ENCODE measurements around the gene RTL9. TPM values are rescaled to one million over a fixed set of nuclear protein-coding genes. Genes with fewer than 3 reads are reported as not detected.

RTL9 gene
- polyA plus RNA-seq, 1 of the 3 experiments (the other 2 are of a cell fraction), result 0.02 TPM

DNA sequence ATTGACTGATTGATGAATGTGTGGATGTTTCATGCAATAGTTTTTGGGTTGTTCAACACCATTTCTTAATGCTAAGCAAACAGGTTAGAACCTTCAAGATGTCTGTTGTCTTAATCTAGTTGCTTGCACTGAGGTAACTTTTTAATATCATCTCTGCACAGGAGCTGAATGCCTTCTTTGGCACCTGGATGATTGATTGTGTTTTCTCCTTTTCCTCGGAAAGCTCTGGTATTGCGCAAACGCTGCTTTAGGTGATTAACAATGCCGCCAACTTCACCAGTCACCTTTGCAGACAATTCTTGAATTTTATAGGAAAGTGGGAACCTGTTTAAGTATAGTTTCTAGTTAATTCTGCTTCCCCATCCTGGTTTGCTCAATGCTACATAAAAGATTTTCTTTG lies 48.2 kb downstream of the RTL9 start:
- POLR2A ChIA-PET, result no interaction called here
- no peaks in the 10 kb centered on the region; a peak in 1 of 4 replicates for H3K4me1 ChIP-seq (ENCODE audit: control insufficient read depth in 1 of 2, insufficient read depth in 2 of 2, low read depth in 1 of 2, low read length in 1 of 2)
- no peak overlapping the region for H2AFZ ChIP-seq (ENCODE audit: low read depth)
- H3K36me3 ChIP-seq (replicated peaks in 1 of 2; ENCODE audit: control insufficient read depth in 1 of 2, insufficient read depth in 2 of 2, low read length in 1 of 2), result no peaks in the 10 kb centered on the region
- H3K4me3 ChIP-seq (ENCODE audit: low read depth in 2 of 2, low read length in 1 of 2), result no peak overlapping the region
- CTCF ChIA-PET, result interaction anchor here (0.8 to 14.6 kb wide), 6 partner anchors 10 to 535 kb away, joined by 3 to 315 read pairs (median 14); no protein-coding TSS in a partner anchor
- TF ChIP-seq, protein P1, sequence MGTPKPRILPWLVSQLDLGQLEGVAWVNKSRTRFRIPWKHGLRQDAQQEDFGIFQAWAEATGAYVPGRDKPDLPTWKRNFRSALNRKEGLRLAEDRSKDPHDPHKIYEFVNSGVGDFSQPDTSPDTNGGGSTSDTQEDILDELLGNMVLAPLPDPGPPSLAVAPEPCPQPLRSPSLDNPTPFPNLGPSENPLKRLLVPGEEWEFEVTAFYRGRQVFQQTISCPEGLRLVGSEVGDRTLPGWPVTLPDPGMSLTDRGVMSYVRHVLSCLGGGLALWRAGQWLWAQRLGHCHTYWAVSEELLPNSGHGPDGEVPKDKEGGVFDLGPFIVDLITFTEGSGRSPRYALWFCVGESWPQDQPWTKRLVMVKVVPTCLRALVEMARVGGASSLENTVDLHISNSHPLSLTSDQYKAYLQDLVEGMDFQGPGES (IDR thresholded peaks at IDR 0.05; ENCODE audit: low read depth, low read length), result no peak
- TF ChIP-seq, protein P2, sequence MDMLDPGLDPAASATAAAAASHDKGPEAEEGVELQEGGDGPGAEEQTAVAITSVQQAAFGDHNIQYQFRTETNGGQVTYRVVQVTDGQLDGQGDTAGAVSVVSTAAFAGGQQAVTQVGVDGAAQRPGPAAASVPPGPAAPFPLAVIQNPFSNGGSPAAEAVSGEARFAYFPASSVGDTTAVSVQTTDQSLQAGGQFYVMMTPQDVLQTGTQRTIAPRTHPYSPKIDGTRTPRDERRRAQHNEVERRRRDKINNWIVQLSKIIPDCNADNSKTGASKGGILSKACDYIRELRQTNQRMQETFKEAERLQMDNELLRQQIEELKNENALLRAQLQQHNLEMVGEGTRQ (IDR thresholded peaks at IDR 0.05; ENCODE audit: borderline replicate concordance, low read depth, low read length), result no peak
- TF ChIP-seq, protein P3, sequence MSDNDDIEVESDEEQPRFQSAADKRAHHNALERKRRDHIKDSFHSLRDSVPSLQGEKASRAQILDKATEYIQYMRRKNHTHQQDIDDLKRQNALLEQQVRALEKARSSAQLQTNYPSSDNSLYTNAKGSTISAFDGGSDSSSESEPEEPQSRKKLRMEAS (IDR thresholded peaks at IDR 0.05; ENCODE audit: low read depth), result no peak
- H3K27ac ChIP-seq (ENCODE audit: low read depth in 2 of 2, low read length in 1 of 2), result no peak overlapping the region
- H3K27me3 ChIP-seq (ENCODE audit: insufficient read depth), result no peaks in the 10 kb centered on the region
- no peak overlapping the region for H3K9ac ChIP-seq
- WGBS (ENCODE audit: low lambda C conversion rate), result 55% methylated on average over 4 of the region's 4 CpGs
- no peaks in the 10 kb centered on the region for H3K9me3 ChIP-seq
- DNase-seq, result no peak
- H4K20me1 ChIP-seq (ENCODE audit: insufficient read depth), result no peaks in the 10 kb centered on the region
- no peaks in the 10 kb centered on the region for H3K9me2 ChIP-seq
- H3K4me2 ChIP-seq, result no peak overlapping the region
- no peaks in the 10 kb centered on the region for H3K79me2 ChIP-seq (ENCODE audit: insufficient read depth)
- H3F3A ChIP-seq (replicated peaks; ENCODE audit: insufficient read depth), result no peaks in the 10 kb centered on the region

DNA sequence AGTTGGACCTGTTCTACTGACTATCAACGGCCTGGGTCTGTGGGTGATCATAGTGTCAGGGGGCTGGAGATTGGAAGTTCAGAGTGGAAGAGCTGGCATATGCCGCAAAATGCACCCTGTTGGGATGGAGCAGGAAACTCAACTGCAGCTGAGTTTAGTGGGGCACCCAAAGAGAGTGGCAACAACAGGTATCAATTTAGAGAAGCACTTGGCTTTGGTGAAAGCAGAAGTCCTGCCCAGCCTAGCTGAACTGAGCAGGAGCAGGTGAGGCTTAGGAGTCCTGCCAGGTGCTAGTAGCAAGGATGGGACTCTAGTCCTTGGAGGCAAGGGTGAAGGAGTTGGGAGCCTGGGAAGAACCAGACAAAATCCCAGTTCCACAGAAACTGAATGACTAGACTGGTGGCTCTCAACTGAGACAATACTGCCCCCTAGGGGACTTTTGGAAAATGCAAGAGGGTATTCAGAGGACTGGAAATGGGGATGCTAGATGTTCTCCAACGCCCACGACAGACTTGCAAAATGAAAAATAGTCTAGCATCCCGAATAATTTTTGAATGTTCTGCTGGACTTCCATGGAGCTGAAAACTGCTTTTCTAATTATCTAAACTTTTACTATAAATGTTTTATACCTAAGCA lies 49.4 kb downstream of the RTL9 start:
- Histone ChIP-seq H3K27me3 (ENCODE audit: insufficient read depth) (no peaks in the 10 kb centered on the region), H3K4me1 (ENCODE audit: control insufficient read depth in 1 of 2, insufficient read depth in 2 of 2, low read depth in 1 of 2, low read length in 1 of 2) (no peaks in the 10 kb centered on the region; a peak in 1 of 4 replicates), H3K4me3 (ENCODE audit: low read depth in 2 of 2, low read length in 1 of 2) (no peak overlapping the region), H3K79me2 (ENCODE audit: insufficient read depth) (no peaks in the 10 kb centered on the region), H3K27ac (ENCODE audit: low read depth in 2 of 2, low read length in 1 of 2) (no peak overlapping the region), H3K9me2 (no peaks in the 10 kb centered on the region), H2AFZ (ENCODE audit: low read depth) (no peak overlapping the region), H3K4me2 (no peak overlapping the region), H3F3A (replicated peaks; ENCODE audit: insufficient read depth) (no peaks in the 10 kb centered on the region), H3K9me3 (no peaks in the 10 kb centered on the region), H3K36me3 (replicated peaks in 1 of 2; ENCODE audit: control insufficient read depth in 1 of 2, insufficient read depth in 2 of 2, low read length in 1 of 2) (no peaks in the 10 kb centered on the region), H4K20me1 (ENCODE audit: insufficient read depth) (no peaks in the 10 kb centered on the region), H3K9ac (no peak overlapping the region)
- no peak for TF ChIP-seq YY1 (IDR thresholded peaks at IDR 0.05; ENCODE audit: low read depth)
- TF ChIP-seq SMC3 (IDR thresholded peaks at IDR 0.05; ENCODE audit: low read depth, low read length), result peak; percentile 74
- TF ChIP-seq, protein P4, sequence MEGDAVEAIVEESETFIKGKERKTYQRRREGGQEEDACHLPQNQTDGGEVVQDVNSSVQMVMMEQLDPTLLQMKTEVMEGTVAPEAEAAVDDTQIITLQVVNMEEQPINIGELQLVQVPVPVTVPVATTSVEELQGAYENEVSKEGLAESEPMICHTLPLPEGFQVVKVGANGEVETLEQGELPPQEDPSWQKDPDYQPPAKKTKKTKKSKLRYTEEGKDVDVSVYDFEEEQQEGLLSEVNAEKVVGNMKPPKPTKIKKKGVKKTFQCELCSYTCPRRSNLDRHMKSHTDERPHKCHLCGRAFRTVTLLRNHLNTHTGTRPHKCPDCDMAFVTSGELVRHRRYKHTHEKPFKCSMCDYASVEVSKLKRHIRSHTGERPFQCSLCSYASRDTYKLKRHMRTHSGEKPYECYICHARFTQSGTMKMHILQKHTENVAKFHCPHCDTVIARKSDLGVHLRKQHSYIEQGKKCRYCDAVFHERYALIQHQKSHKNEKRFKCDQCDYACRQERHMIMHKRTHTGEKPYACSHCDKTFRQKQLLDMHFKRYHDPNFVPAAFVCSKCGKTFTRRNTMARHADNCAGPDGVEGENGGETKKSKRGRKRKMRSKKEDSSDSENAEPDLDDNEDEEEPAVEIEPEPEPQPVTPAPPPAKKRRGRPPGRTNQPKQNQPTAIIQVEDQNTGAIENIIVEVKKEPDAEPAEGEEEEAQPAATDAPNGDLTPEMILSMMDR (IDR thresholded peaks at IDR 0.05), result peak; percentile 79
- no peak for TF ChIP-seq MXI1 (IDR thresholded peaks at IDR 0.05; ENCODE audit: low read depth, low read length)
- TF ChIP-seq, protein P1 (IDR thresholded peaks at IDR 0.05; ENCODE audit: low read depth, low read length), result no peak
- no peak for TF ChIP-seq EP300 (IDR thresholded peaks at IDR 0.05; ENCODE audit: borderline replicate concordance in 1 of 2, low read depth in 1 of 2, low read length in 1 of 2)
- TF ChIP-seq RAD21 (IDR thresholded peaks at IDR 0.05; ENCODE audit: low read length), result peak; percentile 86
- no peak for TF ChIP-seq NFIC (IDR thresholded peaks at IDR 0.05; ENCODE audit: borderline replicate concordance)
- peak; percentile 50 for DNase-seq
- CTCF ChIA-PET, result interaction anchor here (0.6 to 14.6 kb wide), 26 partner anchors 9 to 261 kb away, joined by 3 to 315 read pairs (median 4); no protein-coding TSS in a partner anchor
- POLR2A ChIA-PET, result no interaction called here
- 16% methylated on average over 5 of the region's 5 CpGs for WGBS (ENCODE audit: low lambda C conversion rate)

Small RNAs within 50 kb of the gene (small RNA-seq; reads per million reads assigned to genes)
- 0 reads per million in 7 experiments for gene GNG5P2

Other genes starting within 250 kb of the RTL9 start
- 1.3 and 1.8 TPM in 2 replicates for gene AMMECR1, start 40.8 kb upstream of the RTL9 start, polyA plus RNA-seq (2012; rRNA removed)

Measured in SK-N-SH (cell line).